Astrocyte (in vitro differentiated cells and primary cell): Measurements from ENCODE around the gene PER2. TPM values are rescaled to one million over a fixed set of nuclear protein-coding genes. Genes with fewer than 3 reads are reported as not detected.
A peak's percentile ranks its signal among the peaks of the same experiment; 100 is the strongest.

Experiments used
- DNase-seq: peaks from one replicate; pipeline ENCODE4 v3.0.0-alpha.2; 2010; ENCODE audit warnings: low read depth
- FAIRE-seq: peaks from 2 replicates; lab custom pipeline; 2011; peaks lifted over from hg19 to GRCh38; lab: Jason Lieb, UNC
- H2AFZ ChIP-seq: 2 replicates; pipeline ENCODE4 v1.6.0; 2012; ENCODE audit warnings: low read depth, low read length, inconsistent platforms
- H3K27ac ChIP-seq: 2 replicates; pipeline ENCODE4 v1.5.1; 2011; ENCODE audit warnings: low read depth, low read length, inconsistent platforms
- H3K27me3 ChIP-seq: 2 replicates; pipeline ENCODE4 v1.6.0; 2011; ENCODE audit warnings: low read length, inconsistent platforms; ENCODE audit not compliant: insufficient read depth
- H3K36me3 ChIP-seq: 2 replicates; pipeline ENCODE4 v1.5.1; 2011; ENCODE audit warnings: low read length, inconsistent platforms; ENCODE audit not compliant: insufficient read depth
- H3K4me1 ChIP-seq: 2 replicates; pipeline ENCODE4 v1.5.1; 2011; ENCODE audit warnings: low read length, inconsistent platforms; ENCODE audit not compliant: insufficient read depth
- H3K4me2 ChIP-seq: 2 replicates; pipeline ENCODE4 v1.6.0; 2012; ENCODE audit warnings: low read length, inconsistent platforms
- H3K4me3 ChIP-seq: 2 replicates; pipeline ENCODE4 v1.5.1; 2011; ENCODE audit warnings: low read depth, mild to moderate bottlenecking, low read length, inconsistent platforms; ENCODE audit not compliant: insufficient read depth
- H3K79me2 ChIP-seq: 2 replicates; pipeline ENCODE4 v1.6.0; 2012; ENCODE audit warnings: mild to moderate bottlenecking, low read length, inconsistent platforms; ENCODE audit not compliant: insufficient read depth
- H3K9ac ChIP-seq: 2 replicates; pipeline ENCODE4 v1.6.0; 2012; ENCODE audit warnings: mild to moderate bottlenecking, low read length, inconsistent platforms
- H3K9me3 ChIP-seq: 2 replicates; pipeline ENCODE4 v1.5.1; 2012; ENCODE audit warnings: low read depth, mild to moderate bottlenecking, low read length, inconsistent platforms; ENCODE audit not compliant: insufficient read depth
- H4K20me1 ChIP-seq: 2 replicates; pipeline ENCODE4 v1.6.0; 2012; ENCODE audit warnings: low read length, inconsistent platforms; ENCODE audit not compliant: insufficient read depth
- H3K27ac Mint-ChIP-seq: one replicate; pipeline ENCODE4 v1.8.0; 2021; ENCODE audit warnings: mild to moderate bottlenecking, mixed read lengths; ENCODE audit not compliant: unreplicated experiment
- H3K27me3 Mint-ChIP-seq: one replicate; pipeline ENCODE4 v1.8.0; 2021; ENCODE audit warnings: low read depth, mixed read lengths; ENCODE audit not compliant: unreplicated experiment
- H3K36me3 Mint-ChIP-seq: one replicate; pipeline ENCODE4 v1.8.0; 2021; ENCODE audit warnings: low read depth, mixed read lengths; ENCODE audit not compliant: unreplicated experiment
- H3K4me1 Mint-ChIP-seq: one replicate; pipeline ENCODE4 v1.8.0; 2021; ENCODE audit warnings: low read depth, mixed read lengths; ENCODE audit not compliant: unreplicated experiment
- H3K4me3 Mint-ChIP-seq: one replicate; pipeline ENCODE4 v1.8.0; 2021; ENCODE audit warnings: mild to moderate bottlenecking, moderate library complexity, mixed read lengths; ENCODE audit not compliant: unreplicated experiment
- H3K9me3 Mint-ChIP-seq: one replicate; pipeline ENCODE4 v1.8.0; 2021; ENCODE audit warnings: mild to moderate bottlenecking, mixed read lengths; ENCODE audit not compliant: unreplicated experiment
- EZH2 ChIP-seq: IDR thresholded peaks from 2 replicates; pipeline ENCODE4 v1.6.1; 2012; ENCODE audit warnings: mild to moderate bottlenecking, low read length, inconsistent platforms; ENCODE audit not compliant: insufficient read depth
- total RNA-seq: library from RNA; stranded (reverse); gene quantifications from 2 replicates; pipeline ENCODE4 v1.2.1, GENCODE V29; 2021
- TF ChIP-seq, protein P1 (sequence below): IDR thresholded peaks from 2 replicates; pipeline ENCODE4 v1.5.1; 2011; ENCODE audit warnings: low read depth, mild to moderate bottlenecking, inconsistent platforms, low read length, moderate library complexity; ENCODE audit not compliant: insufficient read depth

Gene PER2
- total RNA-seq, 1 donor from 2014 or later: 2.0 TPM

GRCh38 chr2:238262496-238263122 is 25.8 kb downstream of the PER2 start:
- no peak overlapping the region for H3K4me3 ChIP-seq
- H3K9me3 ChIP-seq: no peaks in the 10 kb centered on the region
- no peak overlapping the region for H2AFZ ChIP-seq
- no peak overlapping the region for H3K27ac ChIP-seq
- no peaks in the 10 kb centered on the region for H3K27me3 Mint-ChIP-seq
- H3K4me1 ChIP-seq: peaks cover 14% of the 10 kb centered on the region
- no peak overlapping the region for H3K4me2 ChIP-seq
- H3K27me3 ChIP-seq: no peaks in the 10 kb centered on the region
- no peak overlapping the region for H3K27ac Mint-ChIP-seq
- H4K20me1 ChIP-seq: no peaks in the 10 kb centered on the region
- TF ChIP-seq, protein P1, sequence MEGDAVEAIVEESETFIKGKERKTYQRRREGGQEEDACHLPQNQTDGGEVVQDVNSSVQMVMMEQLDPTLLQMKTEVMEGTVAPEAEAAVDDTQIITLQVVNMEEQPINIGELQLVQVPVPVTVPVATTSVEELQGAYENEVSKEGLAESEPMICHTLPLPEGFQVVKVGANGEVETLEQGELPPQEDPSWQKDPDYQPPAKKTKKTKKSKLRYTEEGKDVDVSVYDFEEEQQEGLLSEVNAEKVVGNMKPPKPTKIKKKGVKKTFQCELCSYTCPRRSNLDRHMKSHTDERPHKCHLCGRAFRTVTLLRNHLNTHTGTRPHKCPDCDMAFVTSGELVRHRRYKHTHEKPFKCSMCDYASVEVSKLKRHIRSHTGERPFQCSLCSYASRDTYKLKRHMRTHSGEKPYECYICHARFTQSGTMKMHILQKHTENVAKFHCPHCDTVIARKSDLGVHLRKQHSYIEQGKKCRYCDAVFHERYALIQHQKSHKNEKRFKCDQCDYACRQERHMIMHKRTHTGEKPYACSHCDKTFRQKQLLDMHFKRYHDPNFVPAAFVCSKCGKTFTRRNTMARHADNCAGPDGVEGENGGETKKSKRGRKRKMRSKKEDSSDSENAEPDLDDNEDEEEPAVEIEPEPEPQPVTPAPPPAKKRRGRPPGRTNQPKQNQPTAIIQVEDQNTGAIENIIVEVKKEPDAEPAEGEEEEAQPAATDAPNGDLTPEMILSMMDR: no peak
- no peak for TF ChIP-seq EZH2
- H3K79me2 ChIP-seq: no peaks in the 10 kb centered on the region
- FAIRE-seq: no peak
- H3K9me3 Mint-ChIP-seq: no peaks in the 10 kb centered on the region
- H3K4me1 Mint-ChIP-seq: peaks cover 23% of the 10 kb centered on the region
- peaks cover 1% of the 10 kb centered on the region for H3K36me3 Mint-ChIP-seq
- H3K36me3 ChIP-seq: peaks cover 4% of the 10 kb centered on the region
- no peak overlapping the region for H3K4me3 Mint-ChIP-seq
- DNase-seq: no peak
- H3K9ac ChIP-seq: no peak overlapping the region

DNA sequence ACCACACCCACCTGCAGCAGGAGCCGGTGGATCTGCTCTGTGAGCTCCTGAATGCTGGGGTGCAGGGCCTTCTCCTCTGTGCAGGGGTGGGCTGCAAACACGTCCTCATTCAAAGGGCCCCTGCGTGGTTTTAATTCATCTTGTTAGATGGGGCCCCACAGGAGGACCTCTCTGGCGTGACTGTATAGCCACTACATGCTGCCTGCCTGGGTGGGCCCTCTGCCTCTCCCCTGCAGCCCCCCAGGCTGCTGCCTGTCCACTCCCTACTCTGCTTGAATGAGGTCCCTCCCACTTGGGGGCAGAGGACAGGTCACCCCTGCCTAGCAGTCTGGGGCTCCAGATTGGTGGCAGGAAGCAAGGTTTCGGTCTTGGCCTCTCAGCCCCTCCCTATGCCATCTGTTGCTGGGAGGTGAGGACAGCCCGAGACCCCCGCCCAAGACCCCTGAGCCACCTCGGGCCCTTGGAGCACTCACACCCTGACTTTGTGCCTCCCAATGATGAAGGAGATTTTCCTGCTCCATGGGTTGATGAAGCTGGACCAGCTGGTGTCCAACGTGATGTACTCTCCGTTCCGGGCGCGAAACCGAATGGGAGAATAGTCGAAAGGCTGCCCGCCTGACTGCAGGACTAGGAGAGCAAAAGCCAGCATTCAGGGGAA is 26.6 kb downstream of the PER2 start:
- H3K27ac Mint-ChIP-seq: no peak overlapping the region
- H3K36me3 Mint-ChIP-seq: no peaks in the 10 kb centered on the region
- Histone ChIP-seq H3K79me2 (no peaks in the 10 kb centered on the region), H4K20me1 (peaks cover 2% of the 10 kb centered on the region), H3K27me3 (no peaks in the 10 kb centered on the region), H3K36me3 (peaks cover 4% of the 10 kb centered on the region), H3K4me3 (no peak overlapping the region), H2AFZ (no peak overlapping the region), H3K9ac (no peak overlapping the region), H3K9me3 (no peaks in the 10 kb centered on the region), H3K4me2 (no peak overlapping the region), H3K4me1 (peaks cover 9% of the 10 kb centered on the region), H3K27ac (no peak overlapping the region)
- no peaks in the 10 kb centered on the region for H3K27me3 Mint-ChIP-seq
- FAIRE-seq: no peak
- peaks cover 18% of the 10 kb centered on the region for H3K4me1 Mint-ChIP-seq
- DNase-seq: no peak
- H3K9me3 Mint-ChIP-seq: no peaks in the 10 kb centered on the region
- H3K4me3 Mint-ChIP-seq: peak overlapping the region; percentile 8
- no peak for TF ChIP-seq EZH2
- TF ChIP-seq, protein P1: no peak

DNA sequence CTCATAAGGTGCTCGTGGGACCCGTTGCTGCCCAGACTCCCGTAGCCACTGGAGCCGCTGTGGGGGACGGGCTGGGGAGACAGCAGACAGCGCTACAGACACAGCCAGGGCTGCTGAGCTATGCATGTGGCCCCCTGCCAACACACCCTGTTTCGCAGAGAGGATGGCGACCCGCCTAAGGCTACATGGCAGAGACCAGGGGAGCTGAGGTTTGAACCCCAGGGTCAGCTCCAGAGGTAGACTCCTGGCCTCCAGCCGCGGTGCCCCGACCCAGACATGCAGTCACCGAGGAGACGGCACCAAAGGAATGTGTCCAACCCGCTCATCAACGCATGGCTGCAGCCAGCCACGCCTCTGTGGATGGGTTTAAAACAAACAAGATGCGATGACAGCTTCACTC is 27.5 kb downstream of the PER2 start:
- no peaks in the 10 kb centered on the region for H3K27me3 ChIP-seq
- FAIRE-seq (no peak), DNase-seq (peak; percentile 15)
- TF ChIP-seq EZH2: no peak
- TF ChIP-seq, protein P1: no peak
- no peaks in the 10 kb centered on the region for H3K79me2 ChIP-seq
- H3K9me3 ChIP-seq: no peaks in the 10 kb centered on the region
- Mint-ChIP-seq H3K36me3 (no peaks in the 10 kb centered on the region), H3K4me3 (no peak overlapping the region), H3K27me3 (no peaks in the 10 kb centered on the region), H3K4me1 (peaks cover 18% of the 10 kb centered on the region), H3K9me3 (no peaks in the 10 kb centered on the region), H3K27ac (no peak overlapping the region)
- peaks cover 4% of the 10 kb centered on the region for H3K36me3 ChIP-seq
- H2AFZ ChIP-seq: peak overlapping the region; percentile 38
- H3K9ac ChIP-seq: no peak overlapping the region
- peaks cover 9% of the 10 kb centered on the region for H3K4me1 ChIP-seq
- no peak overlapping the region for H3K27ac ChIP-seq
- H4K20me1 ChIP-seq: peaks cover 3% of the 10 kb centered on the region
- H3K4me2 ChIP-seq: peak overlapping the region; percentile 41
- no peak overlapping the region for H3K4me3 ChIP-seq
